ENCODE data around the gene ATP10B.

Gene ATP10B

GRCh38 chr5:160548949-160549645 lies 302.9 kb downstream of the ATP10B start:
- no peaks in the 10 kb centered on the region for H3K36me3 ChIP-seq (ENCODE audit: insufficient read depth, low read length)
- no peak overlapping the region for H3K4me3 ChIP-seq (ENCODE audit: low read depth, low read length, poor library complexity, severe bottlenecking)
- TF ChIP-seq EZH2 (IDR thresholded peaks at IDR 0.05; ENCODE audit: borderline replicate concordance, low read length) = no peak
- TF ChIP-seq CTCF (IDR thresholded peaks at IDR 0.05; ENCODE audit: low read length) = no peak
- H4K20me1 ChIP-seq (ENCODE audit: insufficient read depth, low read length) = no peaks in the 10 kb centered on the region
- H3K79me2 ChIP-seq (ENCODE audit: insufficient read depth, low read length) = no peaks in the 10 kb centered on the region
- H3K4me1 ChIP-seq (ENCODE audit: insufficient read depth, low read length, severe bottlenecking) = no peaks in the 10 kb centered on the region
- no peaks in the 10 kb centered on the region for H3K9me3 ChIP-seq (ENCODE audit: low read length)
- no peaks in the 10 kb centered on the region; the same call in 1 of the 2 replicates for H3K27me3 ChIP-seq (ENCODE audit: insufficient read depth, low read length)
- no peak overlapping the region for H3K9ac ChIP-seq (ENCODE audit: low read length)
- no peak overlapping the region for H3K27ac ChIP-seq (ENCODE audit: low read depth, low read length, poor library complexity, severe bottlenecking)
- no peaks in the 10 kb centered on the region for H3K9me2 ChIP-seq (ENCODE audit: low read depth, low read length)
- no peaks in the 10 kb centered on the region for H3F3A ChIP-seq (ENCODE audit: insufficient read depth, low read length)
- H2AFZ ChIP-seq (ENCODE audit: low read length) = no peak overlapping the region
- H3K4me2 ChIP-seq (ENCODE audit: low read length) = no peak overlapping the region

- Histone ChIP-seq H3K4me3 (ENCODE audit: low read depth, low read length, poor library complexity, severe bottlenecking) (no peak overlapping the region), H3K4me2 (ENCODE audit: low read length) (no peak overlapping the region), H3F3A (ENCODE audit: insufficient read depth, low read length) (no peaks in the 10 kb centered on the region), H3K79me2 (ENCODE audit: insufficient read depth, low read length) (no peaks in the 10 kb centered on the region), H4K20me1 (ENCODE audit: insufficient read depth, low read length) (no peaks in the 10 kb centered on the region), H3K9ac (ENCODE audit: low read length) (no peak overlapping the region), H3K9me3 (ENCODE audit: low read length) (no peaks in the 10 kb centered on the region), H3K9me2 (ENCODE audit: low read depth, low read length) (no peaks in the 10 kb centered on the region), H3K4me1 (ENCODE audit: insufficient read depth, low read length, severe bottlenecking) (no peaks in the 10 kb centered on the region), H3K27ac (ENCODE audit: low read depth, low read length, poor library complexity, severe bottlenecking) (no peak overlapping the region), H3K27me3 (ENCODE audit: insufficient read depth, low read length) (no peaks in the 10 kb centered on the region; the same call in 1 of the 2 replicates), H3K36me3 (ENCODE audit: insufficient read depth, low read length) (no peaks in the 10 kb centered on the region), H2AFZ (ENCODE audit: low read length) (no peak overlapping the region)
- no peak for TF ChIP-seq EZH2 (IDR thresholded peaks at IDR 0.05; ENCODE audit: borderline replicate concordance, low read length)
- no peak for TF ChIP-seq CTCF (IDR thresholded peaks at IDR 0.05; ENCODE audit: low read length)
Observed at GRCh38 chr5:160547872-160548271, 304.1 kb downstream of the ATP10B start.

- no peaks in the 10 kb centered on the region for H3K4me1 ChIP-seq (ENCODE audit: insufficient read depth, low read length, severe bottlenecking)
- no peak overlapping the region for H3K4me2 ChIP-seq (ENCODE audit: low read length)
- no peaks in the 10 kb centered on the region for H3K36me3 ChIP-seq (ENCODE audit: insufficient read depth, low read length)
- H3K9me3 ChIP-seq (ENCODE audit: low read length) = no peaks in the 10 kb centered on the region
- no peaks in the 10 kb centered on the region for H3K9me2 ChIP-seq (ENCODE audit: low read depth, low read length)
- H3K27me3 ChIP-seq (ENCODE audit: insufficient read depth, low read length) = no peaks in the 10 kb centered on the region; the same call in 1 of the 2 replicates
- H4K20me1 ChIP-seq (ENCODE audit: insufficient read depth, low read length) = no peaks in the 10 kb centered on the region
- no peaks in the 10 kb centered on the region for H3K79me2 ChIP-seq (ENCODE audit: insufficient read depth, low read length)
- TF ChIP-seq EZH2 (IDR thresholded peaks at IDR 0.05; ENCODE audit: borderline replicate concordance, low read length) (no peak), CTCF (IDR thresholded peaks at IDR 0.05; ENCODE audit: low read length) (no peak)
- H2AFZ ChIP-seq (ENCODE audit: low read length) = no peak overlapping the region
- no peaks in the 10 kb centered on the region for H3F3A ChIP-seq (ENCODE audit: insufficient read depth, low read length)
- H3K27ac ChIP-seq (ENCODE audit: low read depth, low read length, poor library complexity, severe bottlenecking) = no peak overlapping the region
- no peak overlapping the region for H3K9ac ChIP-seq (ENCODE audit: low read length)
- H3K4me3 ChIP-seq (ENCODE audit: low read depth, low read length, poor library complexity, severe bottlenecking) = no peak overlapping the region
Observed at GRCh38 chr5:160547061-160547460, 304.9 kb downstream of the ATP10B start.
